Right renal pelvis (tissue), 4 donors: Measurements from ENCODE around the gene CWF19L1. TPM values are rescaled to one million over a fixed set of nuclear protein-coding genes. Genes with fewer than 3 reads are reported as not detected.

ENCODE experiments used
- DNase-seq, 4 donors: peaks; one replicate each; pipeline ENCODE4 v3.0.0-alpha.2; 2013; ENCODE audit warnings: low read depth in 4 of 4, low spot score in 3 of 4, missing footprints in 1 of 4
- polyA plus RNA-seq, 4 donors: library from polyadenylated mRNA; unstranded; fragments of 120-200 nt; gene quantifications; one replicate each; pipeline ENCODE4 v1.2.1, GENCODE V29; 2013; ENCODE audit not compliant: insufficient read length in 4 of 4

Gene CWF19L1
- polyA plus RNA-seq, 4 donors, result 27.9 to 31.8 (median 27.9) TPM

GRCh38 chr10:100184426-100184825, 83.0 kb downstream of the CWF19L1 start:
- no peak for DNase-seq

- DNase-seq, result no peak
Observed at GRCh38 chr10:100183481-100183880, 84.0 kb downstream of the CWF19L1 start.

DNA sequence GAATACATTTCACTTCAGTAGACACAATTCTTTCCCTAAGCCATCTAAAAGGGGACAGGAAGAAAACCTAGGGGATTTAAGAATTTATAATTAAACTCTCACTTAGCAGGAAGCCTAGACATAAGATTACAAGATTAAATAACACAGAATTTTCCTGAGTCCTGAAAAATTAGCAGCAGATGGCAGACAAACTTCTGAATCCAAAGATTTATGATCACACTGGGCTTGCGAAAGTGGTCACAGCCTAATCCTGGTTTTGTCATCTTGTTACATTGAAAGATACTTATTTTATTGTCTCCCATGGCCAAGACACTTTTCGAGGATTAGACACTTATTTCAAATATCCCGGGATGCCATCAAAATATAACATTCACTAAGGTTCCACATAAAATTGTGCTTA, 84.5 kb downstream of the CWF19L1 start:
- no peak for DNase-seq

Other genes starting within 250 kb of the CWF19L1 start
- gene CPN1, start 185.8 kb downstream of the CWF19L1 start, polyA plus RNA-seq, result 1 to 10 TPM; 2.0 to 2.9 (median 2.6) TPM
- 10 to 100 TPM; 50.2 to 62.6 (median 54.3) TPM for gene ERLIN1, start 81.6 kb downstream of the CWF19L1 start, polyA plus RNA-seq
- 10 to 100 TPM; 23.8 to 30.5 (median 29.0) TPM for gene CHUK, start 38.0 kb downstream of the CWF19L1 start, polyA plus RNA-seq
- gene BLOC1S2, start 19.0 kb upstream of the CWF19L1 start, polyA plus RNA-seq, result 10 to 100 TPM; 38.3 to 45.7 (median 42.6) TPM
- gene PKD2L1, start 62.6 kb upstream of the CWF19L1 start, polyA plus RNA-seq, result under 1 TPM; 0.08 to 0.31 (median 0.26) TPM
- 10 to 100 TPM; 33.6 to 50.3 (median 46.0) TPM for gene SCD, start 79.6 kb upstream of the CWF19L1 start, polyA plus RNA-seq
- 1 to 10 TPM in 2 of 4 donors, under 1 TPM in 2; 0.64 to 1.3 (median 0.86) TPM for gene WNT8B, start 195.4 kb upstream of the CWF19L1 start, polyA plus RNA-seq